GM15510 (cell line): ENCODE data around the gene TMEM258.

Source experiments
- POLR2A ChIP-seq: IDR thresholded peaks from 3 replicates; pipeline ENCODE4 v1.6.1; 2011; ENCODE audit warnings: borderline replicate concordance; ENCODE audit not compliant: insufficient read length; ENCODE audit errors: extremely low read depth

Gene TMEM258

GRCh38 chr11:61751384-61751783 is 41.0 kb downstream of the TMEM258 start:
- TF ChIP-seq POLR2A: no peak

- no peak for TF ChIP-seq POLR2A
Observed at GRCh38 chr11:61750631-61751273, 41.6 kb downstream of the TMEM258 start.

DNA sequence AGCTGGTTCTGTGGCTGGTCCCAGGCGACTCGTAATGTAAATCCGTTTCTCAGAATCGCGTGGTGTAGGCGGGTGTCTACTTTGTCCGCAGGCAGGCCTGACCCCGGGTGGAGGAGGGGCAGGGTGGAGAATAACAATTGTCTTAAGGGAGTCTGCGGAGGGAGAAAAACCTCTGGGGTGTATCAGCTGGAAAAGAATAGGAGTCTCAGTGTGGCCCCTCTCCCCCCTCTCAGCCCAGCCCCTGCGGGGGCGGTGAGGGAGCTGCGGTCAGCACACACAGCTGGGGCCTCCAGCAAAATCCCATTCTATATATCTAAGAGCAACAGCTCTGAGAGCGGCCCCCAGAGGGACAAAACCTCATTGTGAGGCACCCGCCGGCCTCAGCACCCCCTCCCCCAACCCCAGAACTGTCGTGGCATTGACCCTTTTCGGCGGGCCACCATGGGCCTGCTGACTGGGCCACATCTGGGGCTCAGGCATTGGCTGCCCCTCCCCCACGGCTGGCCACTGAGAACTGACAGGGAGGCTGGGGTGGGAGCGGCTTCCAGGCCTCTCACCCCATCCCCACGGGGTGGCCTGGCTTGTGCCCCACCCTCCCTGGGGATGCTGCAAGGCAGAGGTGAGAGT is 42.7 kb downstream of the TMEM258 start:
- TF ChIP-seq POLR2A: no peak

- no peak for TF ChIP-seq POLR2A
Observed at GRCh38 chr11:61747967-61748285, 44.5 kb downstream of the TMEM258 start.

DNA sequence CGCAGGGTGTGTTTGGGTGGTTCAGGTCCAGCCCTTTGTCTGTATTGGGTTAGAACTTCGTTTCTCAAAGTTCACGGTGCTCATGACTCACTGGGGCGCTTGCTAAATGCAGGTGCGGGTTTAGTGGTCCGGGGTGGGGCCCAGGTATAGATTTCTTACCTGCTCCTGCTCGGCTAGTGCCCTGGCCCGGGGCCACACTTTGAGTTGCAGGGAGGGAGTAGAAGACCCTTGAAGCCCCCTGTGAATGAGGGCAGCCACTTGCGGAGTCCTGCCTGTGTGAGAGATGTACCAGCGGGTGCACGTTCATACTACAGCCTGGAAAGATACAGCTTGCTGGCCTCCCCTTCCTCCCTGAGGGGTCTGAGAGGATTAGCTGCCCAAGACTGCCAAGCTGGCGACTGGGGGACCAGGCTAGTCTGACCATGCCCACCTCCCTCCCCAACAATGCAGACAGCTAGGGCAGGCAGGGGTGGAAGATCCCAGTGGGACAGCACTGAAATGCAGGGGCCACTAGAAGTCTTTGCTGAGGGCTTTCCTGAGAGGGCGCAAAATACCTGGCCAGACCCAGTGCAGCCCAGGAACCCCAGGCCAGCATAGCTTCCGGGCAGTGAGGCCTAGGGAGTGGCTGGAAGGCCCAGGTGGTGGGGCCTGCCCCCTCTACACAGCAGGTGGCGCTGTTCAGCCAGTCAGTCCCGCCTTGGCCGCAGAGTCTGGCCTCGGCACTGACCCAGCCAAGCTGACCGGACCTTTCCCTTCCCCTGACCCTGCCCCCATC is 45.0 kb downstream of the TMEM258 start:
- TF ChIP-seq POLR2A: no peak

DNA sequence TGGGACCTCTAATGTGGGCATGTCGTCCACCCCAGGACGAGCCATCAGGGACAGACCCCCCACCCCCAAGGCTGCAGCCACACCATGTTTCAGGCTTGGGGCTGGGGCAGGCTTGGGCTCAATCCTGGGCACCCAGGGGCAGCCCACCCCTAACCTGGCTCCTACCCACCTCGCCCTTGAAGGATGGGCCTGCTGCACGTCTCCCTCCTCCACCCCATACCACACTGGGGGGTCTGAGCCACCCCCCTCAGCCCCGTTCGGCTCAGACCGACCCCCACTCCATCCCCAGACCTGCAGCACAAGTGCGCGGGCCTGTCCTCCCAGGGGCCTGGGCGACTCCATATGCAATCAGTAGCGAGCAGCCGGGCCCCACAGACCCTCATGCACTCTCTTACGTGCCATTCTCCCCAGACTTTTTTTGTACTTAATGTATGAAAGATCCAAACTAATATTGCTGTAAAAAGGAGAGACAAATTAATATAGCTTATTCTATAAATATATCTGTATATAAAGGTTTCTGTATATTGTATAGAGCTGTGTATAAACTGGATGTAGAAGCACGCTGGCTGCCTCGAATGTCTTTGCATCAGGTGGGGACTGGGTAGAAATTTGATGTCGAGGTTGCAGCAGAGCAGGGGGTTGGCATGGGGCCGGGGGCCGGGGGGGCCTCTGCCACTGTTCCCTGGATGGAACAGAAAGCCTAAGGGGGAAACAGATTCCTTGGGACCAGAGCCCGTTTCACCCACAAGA is 45.8 kb downstream of the TMEM258 start:
- TF ChIP-seq POLR2A: no peak

DNA sequence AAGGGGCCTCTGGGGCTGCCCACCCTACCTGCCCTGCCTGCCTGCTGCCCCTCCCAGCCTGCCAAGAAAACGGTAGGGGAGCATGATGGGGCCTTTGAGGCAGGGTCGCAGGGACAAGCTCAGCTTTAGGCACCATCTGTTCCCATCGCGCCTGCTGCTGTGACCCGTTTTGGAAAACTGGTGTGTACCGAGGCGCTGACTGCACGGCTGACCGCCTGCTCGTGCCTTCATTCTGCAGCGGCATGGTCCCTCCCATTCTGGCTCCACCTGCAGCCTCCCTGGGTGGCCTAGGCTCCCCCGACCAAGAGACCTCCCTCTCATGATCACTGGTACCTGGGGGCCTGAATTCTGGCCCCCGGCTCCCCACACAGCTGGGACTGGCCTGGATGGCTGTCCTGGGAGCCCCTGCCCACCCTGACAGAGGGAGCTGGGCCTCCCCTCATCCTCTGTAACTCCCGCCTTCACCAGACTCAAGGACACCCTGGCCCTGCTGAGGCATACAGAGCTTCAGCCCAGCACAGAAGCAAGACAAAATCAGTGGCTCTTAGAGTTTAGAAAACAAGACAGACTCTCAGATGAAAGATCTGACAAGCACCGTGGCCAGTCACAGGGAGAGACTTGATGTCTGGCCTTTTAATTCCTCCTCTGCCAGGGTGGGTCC is 46.5 kb downstream of the TMEM258 start:
- TF ChIP-seq POLR2A: no peak

- no peak for TF ChIP-seq POLR2A
Observed at GRCh38 chr11:61744609-61745156, 47.7 kb downstream of the TMEM258 start.

- no peak for TF ChIP-seq POLR2A
Observed at GRCh38 chr11:61744181-61744580, 48.2 kb downstream of the TMEM258 start.

GRCh38 chr11:61743486-61744095 is 48.8 kb downstream of the TMEM258 start:
- no peak for TF ChIP-seq POLR2A

GRCh38 chr11:61742391-61742790 is 50.0 kb downstream of the TMEM258 start:
- TF ChIP-seq POLR2A: no peak

- TF ChIP-seq POLR2A: no peak
Observed at GRCh38 chr11:61739966-61740365, 52.4 kb downstream of the TMEM258 start.

GRCh38 chr11:61739413-61739812 is 53.0 kb downstream of the TMEM258 start:
- TF ChIP-seq POLR2A: no peak
